OCI-LY7 (cell line): ENCODE data around the gene MCM7. TPM values are rescaled to one million over a fixed set of nuclear protein-coding genes. Genes with fewer than 3 reads are reported as not detected.

Source experiments
- BruUV-seq: library from RNA; stranded (reverse); fragments of 400-500 nt; replicated peaks from 2 replicates; lab custom pipeline; 2021; lab: Mats Ljungman, UMichigan
- CTCF ChIA-PET: fragments of 300-600 bp; sonication (Branson Sonifier 250); formaldehyde crosslinking; loops from one replicate; lab custom pipeline; 2022; ENCODE audit warnings: antibody characterized with exemption; ENCODE audit not compliant: unreplicated experiment; lab: Charles Lee
- POLR2A ChIA-PET: fragments of 300-600 bp; sonication (Branson Sonifier 250); formaldehyde crosslinking; loops from one replicate; lab custom pipeline; 2022; ENCODE audit warnings: antibody characterized with exemption; lab: Charles Lee
- DNase-seq: peaks from one replicate; pipeline ENCODE4 v3.0.0-alpha.2; 2015; ENCODE audit warnings: low spot score
- H2AFZ ChIP-seq: fragments of 200-600 bp; sonication (generic), shearing (Covaris generic); 2 replicates; pipeline ENCODE4 v1.6.1; 2014; ENCODE audit warnings: mild to moderate bottlenecking, antibody characterized with exemption, low read length, moderate library complexity
- H3K27ac ChIP-seq: fragments of 200-600 bp; sonication (generic); 2 replicates; pipeline ENCODE4 v1.5.1; 2014; ENCODE audit warnings: mixed run types, low read depth, mild to moderate bottlenecking, moderate library complexity, low read length, inconsistent platforms; ENCODE audit not compliant: poor library complexity, severe bottlenecking
- H3K36me3 ChIP-seq: fragments of 200-600 bp; sonication (generic); 2 replicates; pipeline ENCODE4 v1.6.1; 2014; ENCODE audit warnings: mild to moderate bottlenecking, antibody characterized with exemption, low read length, moderate library complexity, mixed read lengths; ENCODE audit not compliant: insufficient read depth
- H3K4me1 ChIP-seq: fragments of 200-600 bp; sonication (generic); 2 replicates; pipeline ENCODE4 v1.5.1; 2014; ENCODE audit warnings: mild to moderate bottlenecking, low read length; ENCODE audit not compliant: insufficient read depth, poor library complexity, severe bottlenecking
- H3K4me2 ChIP-seq: fragments of 200-600 bp; sonication (generic); 2 replicates; pipeline ENCODE4 v1.6.1; 2014; ENCODE audit warnings: mild to moderate bottlenecking, low read length
- H3K4me3 ChIP-seq: fragments of 200-600 bp; sonication (generic); 2 replicates; pipeline ENCODE4 v1.5.1; 2014; ENCODE audit warnings: mild to moderate bottlenecking, low read depth, low read length; ENCODE audit not compliant: poor library complexity, severe bottlenecking
- H3K79me2 ChIP-seq: fragments of 200-600 bp; sonication (generic); 2 replicates; pipeline ENCODE4 v1.6.1; 2016; ENCODE audit warnings: low read depth, mild to moderate bottlenecking, low read length, moderate library complexity, mixed read lengths; ENCODE audit not compliant: insufficient read depth
- H3K9me2 ChIP-seq: fragments of 200-600 bp; sonication (generic); 2 replicates; pipeline ENCODE4 v1.6.1; 2016; ENCODE audit warnings: mild to moderate bottlenecking, low read length, mixed read lengths; ENCODE audit not compliant: insufficient read depth
- H3K9me3 ChIP-seq: fragments of 200-600 bp; sonication (generic); 2 replicates; pipeline ENCODE4 v1.6.1; 2014; ENCODE audit warnings: mild to moderate bottlenecking, mixed run types, low read length, mixed read lengths
- H4K20me1 ChIP-seq: fragments of 200-600 bp; sonication (generic); 2 replicates; pipeline ENCODE4 v1.6.1; 2014; ENCODE audit warnings: mild to moderate bottlenecking, antibody characterized with exemption, low read length, moderate library complexity, mixed read lengths; ENCODE audit not compliant: insufficient read depth
- CTCF ChIP-seq: fragments of 200-600 bp; sonication (generic); conservative IDR thresholded peaks from 2 replicates; pipeline ENCODE4 v1.5.1; 2014; ENCODE audit warnings: mild to moderate bottlenecking, antibody characterized with exemption, low read length, moderate library complexity, mixed read lengths
- EZH2phosphoT487 ChIP-seq: fragments of 200-600 bp; sonication (generic); IDR thresholded peaks from 2 replicates; pipeline ENCODE4 v1.6.1; 2018; ENCODE audit warnings: low read depth, borderline replicate concordance, mild to moderate bottlenecking, mixed run types, antibody characterized with exemption, low read length, moderate library complexity, mixed read lengths
- intact Hi-C: fragments of 100-400 bp; cut with micrococcal nuclease; formaldehyde crosslinking; loops from one replicate; pipeline ENCODE4 v1.10.0; 2022; ENCODE audit not compliant: unreplicated experiment
- total RNA-seq, 2 experiments: library from RNA; depleted of rRNA in 1 of 2; stranded (reverse); fragments of >200 nt in 1 of 2; shearing (Covaris generic) in 1 of 2; gene quantifications; 2 replicates each; pipeline ENCODE4 v1.2.3, GENCODE V29; 2014 to 2022

Gene MCM7
- total RNA-seq, 2 experiments from 2014 or later, result 423 to 424 TPM

- DNase-seq, result peak; percentile 20
- peaks cover 56% of the 10 kb centered on the region for H3K4me1 ChIP-seq
- H3K4me2 ChIP-seq, result peak overlapping the region; percentile 91
- no peaks in the 10 kb centered on the region for H4K20me1 ChIP-seq
- BruUV-seq, result no TSS peak
- peaks cover 8% of the 10 kb centered on the region; the same call in 1 of the 2 replicates for H3K79me2 ChIP-seq
- no peak overlapping the region for H2AFZ ChIP-seq
- CTCF ChIA-PET, result interaction anchor here (0.8 kb wide), 1 partner anchor 90 kb away, joined by 3 read pairs; no protein-coding TSS in a partner anchor
- intact Hi-C loops, result loop anchor here (5.0 kb wide), 1 partner anchor 46 kb away; the partner anchor contains the start of gene ZNF3
- peak overlapping the region; percentile 94 for H3K27ac ChIP-seq
- H3K36me3 ChIP-seq, result peaks cover 12% of the 10 kb centered on the region; the same call in 1 of the 2 replicates
- no peaks in the 10 kb centered on the region for H3K9me3 ChIP-seq
- H3K9me2 ChIP-seq, result no peaks in the 10 kb centered on the region
- peak overlapping the region; percentile 73 for H3K4me3 ChIP-seq
- POLR2A ChIA-PET, result interaction anchor here (0.6 to 2.0 kb wide), 6 partner anchors 8 to 46 kb away, joined by 3 to 7 read pairs (median 4); partner anchors contain the start of genes COPS6 and LAMTOR4
- TF ChIP-seq CTCF, result no peak
- no peak for TF ChIP-seq EZH2phosphoT487
Measured at GRCh38 chr7:100128637-100128963, 27.4 kb upstream of the MCM7 start.

GRCh38 chr7:100127866-100128636 is 26.9 kb upstream of the MCM7 start:
- peak overlapping the region; percentile 70 for H2AFZ ChIP-seq
- intact Hi-C loops, result loop anchor here (2.0 to 5.0 kb wide), 2 partner anchors 27 to 46 kb away; partner anchors contain the start of genes AP4M1, MCM7 and ZNF3
- H3K79me2 ChIP-seq, result peaks cover 8% of the 10 kb centered on the region; the same call in 1 of the 2 replicates
- peak; percentile 68 for DNase-seq
- ChIA-PET CTCF (interaction anchor here (0.6 to 0.8 kb wide), 2 partner anchors 45 to 90 kb away, joined by 3 read pairs; no protein-coding TSS in a partner anchor), POLR2A (interaction anchor here (0.6 to 2.0 kb wide), 6 partner anchors 8 to 46 kb away, joined by 3 to 7 read pairs (median 4); partner anchors contain the start of genes COPS6 and LAMTOR4)
- peaks cover 14% of the 10 kb centered on the region; the same call in 1 of the 2 replicates for H3K36me3 ChIP-seq
- peak overlapping the region; percentile 73 for H3K4me3 ChIP-seq
- no TSS peak for BruUV-seq
- TF ChIP-seq CTCF, result no peak
- no peak for TF ChIP-seq EZH2phosphoT487
- peaks cover 56% of the 10 kb centered on the region for H3K4me1 ChIP-seq
- no peaks in the 10 kb centered on the region for H3K9me2 ChIP-seq
- H4K20me1 ChIP-seq, result no peaks in the 10 kb centered on the region
- peak overlapping the region; percentile 94 for H3K27ac ChIP-seq
- H3K9me3 ChIP-seq, result no peaks in the 10 kb centered on the region
- peak overlapping the region; percentile 91 for H3K4me2 ChIP-seq
